Measurements from ENCODE around the gene EVI5.

GRCh38 chr1:92476071-92476631, 308.8 kb downstream of the EVI5 start:
- TF ChIP-seq CTCF (IDR thresholded peaks at IDR 0.05): no peak
- TF ChIP-seq EZH2 (IDR thresholded peaks at IDR 0.05; ENCODE audit: borderline replicate concordance, insufficient read depth, low read depth, low read length, poor library complexity, severe bottlenecking): no peak

Measured in B cell (primary cell).